ENCODE data around the gene KCNJ11. TPM values are rescaled to one million over a fixed set of nuclear protein-coding genes. Genes with fewer than 3 reads are reported as not detected.

KCNJ11 gene
- polyA plus RNA-seq, 1 donor from 2014 or later: 8.0 TPM

DNA sequence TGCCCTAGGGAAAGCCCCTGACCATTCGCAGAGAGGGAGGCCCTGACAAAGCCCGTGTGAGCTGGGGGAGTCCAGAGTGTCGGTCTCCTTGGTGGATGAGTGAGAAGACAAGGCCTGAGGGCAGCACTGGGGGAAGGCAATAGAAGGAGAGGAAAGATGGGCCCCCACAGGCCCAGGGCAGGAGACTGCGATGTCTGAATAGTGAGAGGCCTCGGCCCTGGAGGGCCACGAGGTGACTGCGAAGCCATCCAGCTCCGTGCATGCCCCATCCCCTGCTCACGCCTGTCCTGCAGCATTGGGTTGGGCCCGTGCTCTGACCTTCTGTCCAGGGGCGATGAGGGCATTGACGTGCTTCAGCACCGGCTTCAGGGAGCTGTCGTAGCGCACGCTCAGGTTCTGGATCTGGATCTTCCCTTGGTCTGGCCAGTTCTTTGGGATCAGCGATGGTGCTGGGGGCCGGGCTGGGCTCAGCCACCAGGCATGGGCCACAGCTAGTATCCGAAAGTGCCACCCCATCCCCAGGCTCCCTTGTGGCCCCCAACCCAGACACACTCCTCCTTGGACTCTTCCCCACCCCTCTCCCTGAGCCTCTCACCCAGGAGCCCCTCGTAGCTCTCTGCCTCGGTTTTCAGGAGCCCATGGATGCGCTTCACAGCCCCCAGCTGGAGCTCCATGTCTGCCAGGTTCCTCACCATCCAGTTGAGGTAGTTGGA lies 8.3 kb upstream of the KCNJ11 start:
- no peak overlapping the region for H3K9ac ChIP-seq (ENCODE audit: low read length)
- no peaks in the 10 kb centered on the region for H3F3A ChIP-seq (ENCODE audit: insufficient read depth, low read length, poor library complexity, severe bottlenecking)
- H3K36me3 ChIP-seq (ENCODE audit: insufficient read depth, low read length): no peaks in the 10 kb centered on the region
- TF ChIP-seq, protein P1, sequence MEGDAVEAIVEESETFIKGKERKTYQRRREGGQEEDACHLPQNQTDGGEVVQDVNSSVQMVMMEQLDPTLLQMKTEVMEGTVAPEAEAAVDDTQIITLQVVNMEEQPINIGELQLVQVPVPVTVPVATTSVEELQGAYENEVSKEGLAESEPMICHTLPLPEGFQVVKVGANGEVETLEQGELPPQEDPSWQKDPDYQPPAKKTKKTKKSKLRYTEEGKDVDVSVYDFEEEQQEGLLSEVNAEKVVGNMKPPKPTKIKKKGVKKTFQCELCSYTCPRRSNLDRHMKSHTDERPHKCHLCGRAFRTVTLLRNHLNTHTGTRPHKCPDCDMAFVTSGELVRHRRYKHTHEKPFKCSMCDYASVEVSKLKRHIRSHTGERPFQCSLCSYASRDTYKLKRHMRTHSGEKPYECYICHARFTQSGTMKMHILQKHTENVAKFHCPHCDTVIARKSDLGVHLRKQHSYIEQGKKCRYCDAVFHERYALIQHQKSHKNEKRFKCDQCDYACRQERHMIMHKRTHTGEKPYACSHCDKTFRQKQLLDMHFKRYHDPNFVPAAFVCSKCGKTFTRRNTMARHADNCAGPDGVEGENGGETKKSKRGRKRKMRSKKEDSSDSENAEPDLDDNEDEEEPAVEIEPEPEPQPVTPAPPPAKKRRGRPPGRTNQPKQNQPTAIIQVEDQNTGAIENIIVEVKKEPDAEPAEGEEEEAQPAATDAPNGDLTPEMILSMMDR (IDR thresholded peaks at IDR 0.05; ENCODE audit: poor library complexity, severe bottlenecking): no peak
- H3K27me3 ChIP-seq (ENCODE audit: insufficient read depth, low read depth, low read length): no peaks in the 10 kb centered on the region
- H3K4me3 ChIP-seq (ENCODE audit: low read length): no peak overlapping the region
- H2AFZ ChIP-seq (ENCODE audit: low read depth, low read length): no peak overlapping the region
- no peaks in the 10 kb centered on the region for H4K20me1 ChIP-seq (ENCODE audit: insufficient read depth)
- no peak overlapping the region for H3K27ac ChIP-seq (ENCODE audit: low read length)
- no peaks in the 10 kb centered on the region for H3K79me2 ChIP-seq (replicated peaks; ENCODE audit: insufficient read depth, low read length)
- no peak overlapping the region for H3K4me2 ChIP-seq (ENCODE audit: low read length)
- H3K9me2 ChIP-seq (ENCODE audit: insufficient read depth, low read length): no peaks in the 10 kb centered on the region
- no peaks in the 10 kb centered on the region for H3K9me3 ChIP-seq (ENCODE audit: low read length)

DNA sequence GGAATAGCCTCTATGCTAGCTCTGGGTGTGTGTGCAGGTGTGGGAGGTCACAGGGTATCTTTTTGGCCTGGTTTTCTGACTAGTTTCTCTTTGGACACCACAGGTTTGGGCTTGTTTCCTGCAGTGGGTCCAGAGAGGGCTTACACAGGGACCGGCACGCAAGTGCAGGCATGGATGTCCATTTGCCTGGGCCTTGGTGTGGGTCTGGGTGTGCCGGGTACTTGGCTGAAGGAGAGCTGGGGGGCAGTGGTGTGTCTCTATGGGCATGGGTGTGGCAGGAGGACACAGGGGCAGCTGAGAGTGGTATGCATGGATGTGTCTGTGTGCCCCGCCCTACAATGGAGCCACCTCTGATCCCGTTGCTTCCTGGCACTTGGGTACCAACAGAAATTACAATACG lies 7.5 kb upstream of the KCNJ11 start:
- H3F3A ChIP-seq (ENCODE audit: insufficient read depth, low read length, poor library complexity, severe bottlenecking): no peaks in the 10 kb centered on the region
- no peaks in the 10 kb centered on the region for H3K36me3 ChIP-seq (ENCODE audit: insufficient read depth, low read length)
- TF ChIP-seq POLR2AphosphoS5 (IDR thresholded peaks at IDR 0.05): no peak
- no peak for TF ChIP-seq MXI1 (conservative IDR thresholded peaks at IDR 0.05; ENCODE audit: poor library complexity, severe bottlenecking)
- TF ChIP-seq, protein P1 (IDR thresholded peaks at IDR 0.05; ENCODE audit: poor library complexity, severe bottlenecking): no peak
- no peak for TF ChIP-seq RAD21 (conservative IDR thresholded peaks at IDR 0.05)
- TF ChIP-seq, protein P2, sequence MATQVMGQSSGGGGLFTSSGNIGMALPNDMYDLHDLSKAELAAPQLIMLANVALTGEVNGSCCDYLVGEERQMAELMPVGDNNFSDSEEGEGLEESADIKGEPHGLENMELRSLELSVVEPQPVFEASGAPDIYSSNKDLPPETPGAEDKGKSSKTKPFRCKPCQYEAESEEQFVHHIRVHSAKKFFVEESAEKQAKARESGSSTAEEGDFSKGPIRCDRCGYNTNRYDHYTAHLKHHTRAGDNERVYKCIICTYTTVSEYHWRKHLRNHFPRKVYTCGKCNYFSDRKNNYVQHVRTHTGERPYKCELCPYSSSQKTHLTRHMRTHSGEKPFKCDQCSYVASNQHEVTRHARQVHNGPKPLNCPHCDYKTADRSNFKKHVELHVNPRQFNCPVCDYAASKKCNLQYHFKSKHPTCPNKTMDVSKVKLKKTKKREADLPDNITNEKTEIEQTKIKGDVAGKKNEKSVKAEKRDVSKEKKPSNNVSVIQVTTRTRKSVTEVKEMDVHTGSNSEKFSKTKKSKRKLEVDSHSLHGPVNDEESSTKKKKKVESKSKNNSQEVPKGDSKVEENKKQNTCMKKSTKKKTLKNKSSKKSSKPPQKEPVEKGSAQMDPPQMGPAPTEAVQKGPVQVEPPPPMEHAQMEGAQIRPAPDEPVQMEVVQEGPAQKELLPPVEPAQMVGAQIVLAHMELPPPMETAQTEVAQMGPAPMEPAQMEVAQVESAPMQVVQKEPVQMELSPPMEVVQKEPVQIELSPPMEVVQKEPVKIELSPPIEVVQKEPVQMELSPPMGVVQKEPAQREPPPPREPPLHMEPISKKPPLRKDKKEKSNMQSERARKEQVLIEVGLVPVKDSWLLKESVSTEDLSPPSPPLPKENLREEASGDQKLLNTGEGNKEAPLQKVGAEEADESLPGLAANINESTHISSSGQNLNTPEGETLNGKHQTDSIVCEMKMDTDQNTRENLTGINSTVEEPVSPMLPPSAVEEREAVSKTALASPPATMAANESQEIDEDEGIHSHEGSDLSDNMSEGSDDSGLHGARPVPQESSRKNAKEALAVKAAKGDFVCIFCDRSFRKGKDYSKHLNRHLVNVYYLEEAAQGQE (IDR thresholded peaks at IDR 0.05; ENCODE audit: borderline replicate concordance): no peak
- TF ChIP-seq EZH2 (IDR thresholded peaks at IDR 0.05; ENCODE audit: borderline replicate concordance, insufficient read depth, low read length, poor library complexity, severe bottlenecking): no peak
- no peak for TF ChIP-seq TAF1 (IDR thresholded peaks at IDR 0.05; ENCODE audit: low read depth)
- no peak for TF ChIP-seq EP300 (conservative IDR thresholded peaks at IDR 0.05; ENCODE audit: poor library complexity, severe bottlenecking)
- no peak for TF ChIP-seq SMC3 (conservative IDR thresholded peaks at IDR 0.05; ENCODE audit: poor library complexity)
- H3K79me2 ChIP-seq (replicated peaks; ENCODE audit: insufficient read depth, low read length): no peaks in the 10 kb centered on the region
- H4K20me1 ChIP-seq (ENCODE audit: insufficient read depth): no peaks in the 10 kb centered on the region
- H3K4me3 ChIP-seq (ENCODE audit: low read length): no peak overlapping the region
- no peaks in the 10 kb centered on the region for H3K9me2 ChIP-seq (ENCODE audit: insufficient read depth, low read length)
- no peak overlapping the region for H3K9ac ChIP-seq (ENCODE audit: low read length)
- H3K27me3 ChIP-seq (ENCODE audit: insufficient read depth, low read depth, low read length): no peaks in the 10 kb centered on the region
- H3K9me3 ChIP-seq (ENCODE audit: low read length): no peaks in the 10 kb centered on the region
- no peak overlapping the region for H3K4me2 ChIP-seq (ENCODE audit: low read length)
- no peak overlapping the region for H3K27ac ChIP-seq (ENCODE audit: low read length)
- no peak overlapping the region for H2AFZ ChIP-seq (ENCODE audit: low read depth, low read length)

Data from neural cell (in vitro differentiated cells).